IPS-18a (cell line): ENCODE measurements around the gene SPAG4.

Experiments used
- H3K27ac ChIP-seq: one replicate; pipeline ENCODE4 v1.5.1; 2013; ENCODE audit warnings: low read length
- H3K27me3 ChIP-seq: one replicate; pipeline ENCODE4 v1.6.1; 2013; ENCODE audit warnings: mild to moderate bottlenecking, low read length; ENCODE audit not compliant: control insufficient read depth, insufficient read depth
- H3K36me3 ChIP-seq: one replicate; pipeline ENCODE4 v1.6.1; 2013; ENCODE audit warnings: low read depth, low read length; ENCODE audit not compliant: control insufficient read depth
- H3K4me1 ChIP-seq: one replicate; pipeline ENCODE4 v1.6.1; 2013; ENCODE audit warnings: low read depth, low read length; ENCODE audit not compliant: control insufficient read depth
- H3K4me3 ChIP-seq: one replicate; pipeline ENCODE4 v1.5.1; 2013; ENCODE audit warnings: low read length
- H3K9ac ChIP-seq: one replicate; pipeline ENCODE4 v1.6.1; 2013; ENCODE audit warnings: mild to moderate bottlenecking, low read length, moderate library complexity
- H3K9me3 ChIP-seq: one replicate; pipeline ENCODE4 v1.6.1; 2013; ENCODE audit warnings: low read depth, low read length; ENCODE audit not compliant: control insufficient read depth

Gene SPAG4

GRCh38 chr20:35615667-35616464, at the start of gene SPAG4:
Gene SPAG4, plus strand, starts transcription at chr20:35615829. Its CDS starts 175 bp downstream, at chr20:35616004.
- H3K9ac ChIP-seq, result peak within 1 kb of the TSS; percentile 48
- peaks cover 11% of the 10 kb centered on the region for H3K27me3 ChIP-seq
- H3K4me3 ChIP-seq, result peak within 1 kb of the TSS; percentile 65
- H3K9me3 ChIP-seq, result no peaks in the 10 kb centered on the region
- peaks cover 8% of the 10 kb centered on the region for H3K4me1 ChIP-seq
- no peak within 1 kb of the TSS for H3K27ac ChIP-seq
- no peaks in the 10 kb centered on the region for H3K36me3 ChIP-seq

- Histone ChIP-seq H3K4me3 (no peak overlapping the region), H3K4me1 (no peaks in the 10 kb centered on the region)
Measured at GRCh38 chr20:35568645-35569044, 47.0 kb upstream of the SPAG4 start.

GRCh38 chr20:35571555-35571954, 44.1 kb upstream of the SPAG4 start:
- no peak overlapping the region for H3K27ac ChIP-seq
- H3K9ac ChIP-seq, result no peak overlapping the region
- H3K36me3 ChIP-seq, result no peaks in the 10 kb centered on the region
- no peak overlapping the region for H3K4me3 ChIP-seq
- no peaks in the 10 kb centered on the region for H3K27me3 ChIP-seq
- no peaks in the 10 kb centered on the region for H3K9me3 ChIP-seq
- no peaks in the 10 kb centered on the region for H3K4me1 ChIP-seq

More at GRCh38 chr20:35568645-35569044, 47.0 kb upstream of the SPAG4 start:
- Histone ChIP-seq H3K27me3 (no peaks in the 10 kb centered on the region), H3K27ac (no peak overlapping the region), H3K9me3 (no peaks in the 10 kb centered on the region), H3K9ac (no peak overlapping the region), H3K36me3 (no peaks in the 10 kb centered on the region)

GRCh38 chr20:35572838-35573237, 42.8 kb upstream of the SPAG4 start:
- no peak overlapping the region for H3K27ac ChIP-seq
- no peaks in the 10 kb centered on the region for H3K4me1 ChIP-seq
- H3K27me3 ChIP-seq, result no peaks in the 10 kb centered on the region
- no peak overlapping the region for H3K9ac ChIP-seq
- no peak overlapping the region for H3K4me3 ChIP-seq
- H3K36me3 ChIP-seq, result no peaks in the 10 kb centered on the region
- H3K9me3 ChIP-seq, result no peaks in the 10 kb centered on the region

- Histone ChIP-seq H3K27me3 (no peaks in the 10 kb centered on the region), H3K36me3 (no peaks in the 10 kb centered on the region), H3K4me3 (no peak overlapping the region), H3K4me1 (no peaks in the 10 kb centered on the region), H3K9ac (no peak overlapping the region), H3K9me3 (no peaks in the 10 kb centered on the region), H3K27ac (no peak overlapping the region)
Measured at GRCh38 chr20:35575958-35576357, 39.7 kb upstream of the SPAG4 start.

GRCh38 chr20:35576816-35577215, 38.8 kb upstream of the SPAG4 start:
- H3K9me3 ChIP-seq, result no peaks in the 10 kb centered on the region
- no peak overlapping the region for H3K9ac ChIP-seq
- H3K4me3 ChIP-seq, result no peak overlapping the region
- H3K36me3 ChIP-seq, result no peaks in the 10 kb centered on the region
- no peaks in the 10 kb centered on the region for H3K4me1 ChIP-seq
- no peak overlapping the region for H3K27ac ChIP-seq
- no peaks in the 10 kb centered on the region for H3K27me3 ChIP-seq

GRCh38 chr20:35578469-35578868, 37.2 kb upstream of the SPAG4 start:
- Histone ChIP-seq H3K9me3 (no peaks in the 10 kb centered on the region), H3K27ac (no peak overlapping the region), H3K36me3 (no peaks in the 10 kb centered on the region), H3K27me3 (no peaks in the 10 kb centered on the region), H3K4me3 (no peak overlapping the region), H3K4me1 (no peaks in the 10 kb centered on the region), H3K9ac (no peak overlapping the region)

GRCh38 chr20:35579196-35579595, 36.4 kb upstream of the SPAG4 start:
- no peak overlapping the region for H3K9ac ChIP-seq
- no peak overlapping the region for H3K27ac ChIP-seq
- no peaks in the 10 kb centered on the region for H3K36me3 ChIP-seq
- H3K4me1 ChIP-seq, result no peaks in the 10 kb centered on the region
- H3K27me3 ChIP-seq, result no peaks in the 10 kb centered on the region
- no peak overlapping the region for H3K4me3 ChIP-seq
- no peaks in the 10 kb centered on the region for H3K9me3 ChIP-seq

- Histone ChIP-seq H3K9me3 (no peaks in the 10 kb centered on the region), H3K27ac (no peak overlapping the region), H3K36me3 (no peaks in the 10 kb centered on the region), H3K4me1 (no peaks in the 10 kb centered on the region), H3K9ac (no peak overlapping the region), H3K27me3 (no peaks in the 10 kb centered on the region), H3K4me3 (no peak overlapping the region)
Measured at GRCh38 chr20:35582131-35582530, 33.5 kb upstream of the SPAG4 start.

GRCh38 chr20:35582741-35583404, 32.8 kb upstream of the SPAG4 start:
- H3K9me3 ChIP-seq, result no peaks in the 10 kb centered on the region
- H3K27ac ChIP-seq, result no peak overlapping the region
- no peaks in the 10 kb centered on the region for H3K36me3 ChIP-seq
- H3K27me3 ChIP-seq, result no peaks in the 10 kb centered on the region
- H3K9ac ChIP-seq, result no peak overlapping the region
- no peaks in the 10 kb centered on the region for H3K4me1 ChIP-seq
- no peak overlapping the region for H3K4me3 ChIP-seq

- Histone ChIP-seq H3K36me3 (no peaks in the 10 kb centered on the region), H3K4me3 (no peak overlapping the region), H3K9ac (no peak overlapping the region), H3K27me3 (no peaks in the 10 kb centered on the region), H3K4me1 (no peaks in the 10 kb centered on the region), H3K9me3 (no peaks in the 10 kb centered on the region), H3K27ac (no peak overlapping the region)
Measured at GRCh38 chr20:35583636-35584560, 31.7 kb upstream of the SPAG4 start.
